NCI-H510A (cell line): ENCODE data around the gene FBLIM1.

Source experiments
- DNase-seq: peaks from one replicate; lab custom pipeline; 2025; lab: John Stamatoyannopoulos, UW

FBLIM1 gene

DNA sequence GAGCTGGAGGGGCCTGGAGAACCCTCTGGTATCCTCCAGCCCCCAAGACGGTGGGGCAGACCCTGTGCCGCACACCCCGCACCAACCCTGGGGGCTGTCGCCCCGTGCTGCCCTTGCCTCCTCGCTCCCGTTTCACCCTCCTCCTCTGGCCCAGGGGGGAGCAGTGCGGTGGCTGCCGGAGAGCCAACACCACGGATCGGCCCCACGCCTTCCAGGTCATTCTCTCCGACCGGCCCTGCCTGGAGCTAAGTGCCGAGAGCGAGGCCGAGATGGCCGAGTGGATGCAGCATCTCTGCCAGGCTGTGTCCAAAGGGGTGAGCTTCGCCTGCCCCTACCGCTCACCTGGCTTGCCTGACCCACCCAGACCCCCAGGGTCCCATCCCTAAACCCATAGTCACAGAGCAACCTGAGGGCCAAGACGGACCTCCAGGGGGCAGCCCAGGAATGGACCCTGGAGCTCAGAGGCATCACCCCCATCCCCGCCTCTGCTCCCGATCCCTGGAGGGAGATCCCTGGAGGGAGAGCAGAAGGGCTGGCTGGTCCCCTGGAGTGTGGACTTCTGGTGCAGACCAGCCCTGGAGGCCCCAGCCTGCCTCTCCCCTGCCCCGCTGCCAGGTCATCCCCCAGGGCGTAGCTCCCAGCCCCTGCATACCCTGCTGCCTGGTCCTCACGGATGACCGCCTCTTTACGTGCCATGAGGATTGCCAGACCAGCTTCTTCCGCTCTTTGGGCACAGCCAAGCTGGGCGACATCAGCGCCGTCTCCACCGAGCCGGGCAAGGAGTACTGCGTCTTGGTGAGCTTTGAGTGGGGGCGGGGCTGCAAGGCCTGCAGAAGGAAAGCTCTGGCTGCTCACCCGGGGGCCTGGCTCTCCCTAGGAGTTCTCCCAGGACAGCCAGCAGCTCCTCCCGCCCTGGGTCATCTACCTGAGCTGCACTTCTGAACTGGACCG lies 26.6 kb upstream of the FBLIM1 start:
- no peak for DNase-seq

DNA sequence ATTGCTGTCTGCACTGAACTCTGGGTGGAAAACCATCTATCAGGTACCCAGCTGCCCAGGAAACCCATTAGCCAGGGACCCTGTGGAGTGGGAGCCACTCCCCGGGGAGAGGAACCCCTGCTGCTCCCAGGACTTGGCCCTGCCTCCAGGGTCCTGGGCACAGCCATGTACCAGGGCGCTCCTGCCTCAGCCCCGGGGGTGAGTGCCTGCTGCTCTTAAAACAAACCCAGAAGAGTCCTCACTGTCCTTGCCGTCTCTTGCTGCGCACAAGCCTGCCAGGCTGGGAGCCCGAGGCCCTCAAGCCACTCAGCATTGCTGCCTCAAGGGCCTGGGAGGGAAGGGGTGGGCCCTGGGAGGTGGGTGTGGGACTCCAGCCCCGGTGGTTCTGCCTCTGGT lies 25.9 kb upstream of the FBLIM1 start:
- DNase-seq, result no peak

DNA sequence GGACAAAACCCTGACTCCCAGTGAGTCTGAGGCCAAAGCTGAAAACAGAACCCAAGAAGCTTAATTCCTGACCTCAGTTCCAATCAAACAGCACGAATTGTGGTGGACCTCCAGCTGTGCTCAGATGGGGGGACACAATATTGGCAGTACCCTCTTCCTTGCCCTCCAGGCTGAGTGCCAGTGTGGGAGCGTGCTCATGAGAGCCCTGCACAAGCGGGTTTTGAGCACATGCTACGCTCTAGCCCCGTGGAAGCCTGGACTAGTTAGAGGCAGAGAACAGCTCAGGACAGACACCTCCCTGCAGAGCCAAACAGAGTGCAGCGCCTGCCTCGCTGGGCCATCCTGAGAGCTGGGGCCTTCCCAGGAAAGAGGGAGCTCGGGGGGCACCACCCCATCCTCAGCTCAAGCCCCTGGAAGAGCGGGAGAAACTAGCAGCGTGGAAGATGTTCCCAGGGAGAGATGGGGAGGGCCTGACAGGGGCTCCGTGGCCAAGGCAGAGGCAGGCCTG lies 25.3 kb upstream of the FBLIM1 start:
- DNase-seq, result no peak

DNA sequence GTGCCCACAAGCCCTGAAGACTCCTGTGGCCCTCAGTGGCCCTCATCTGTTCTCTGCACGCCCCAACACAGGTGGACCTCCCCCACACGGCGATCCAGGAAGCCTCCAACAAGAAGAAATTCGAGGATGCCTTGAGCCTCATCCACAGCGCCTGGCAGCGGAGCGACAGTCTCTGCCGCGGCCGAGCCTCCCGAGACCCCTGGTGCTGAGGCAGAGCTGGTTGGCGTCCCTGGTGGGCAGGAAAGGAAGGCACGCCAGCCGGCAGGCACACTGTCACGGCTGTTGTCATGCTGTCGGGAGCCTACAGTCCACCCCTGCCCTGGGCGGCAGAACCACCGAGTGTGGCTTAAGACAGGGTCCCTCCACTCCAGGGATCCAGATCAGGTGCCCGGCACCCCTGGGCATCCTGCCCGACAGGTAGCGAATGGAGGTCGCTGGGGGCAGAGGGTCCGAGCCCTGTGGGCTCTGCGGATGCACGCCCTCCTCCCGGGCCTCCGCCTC lies 24.8 kb upstream of the FBLIM1 start:
- no peak for DNase-seq

DNA sequence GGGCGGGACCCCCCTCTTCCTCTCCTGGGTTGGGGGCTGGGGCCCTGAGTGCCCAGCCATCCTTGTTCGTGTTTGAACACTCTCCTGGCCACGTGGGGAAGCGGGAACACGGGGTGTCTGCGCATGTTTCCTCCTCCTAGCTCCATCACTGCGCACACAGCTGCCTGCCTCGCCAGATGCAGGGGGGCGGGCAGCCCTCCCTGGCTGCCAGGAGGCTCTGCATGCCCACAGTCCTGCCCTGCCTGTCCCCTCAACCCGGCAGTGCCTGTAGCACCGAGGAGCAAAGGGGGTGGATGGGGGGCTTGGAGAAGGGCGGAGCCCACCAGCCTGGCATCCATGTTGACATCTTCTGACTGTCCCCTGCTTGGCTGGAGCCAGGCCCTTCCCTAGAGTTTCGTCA lies 24.3 kb upstream of the FBLIM1 start:
- no peak for DNase-seq

DNA sequence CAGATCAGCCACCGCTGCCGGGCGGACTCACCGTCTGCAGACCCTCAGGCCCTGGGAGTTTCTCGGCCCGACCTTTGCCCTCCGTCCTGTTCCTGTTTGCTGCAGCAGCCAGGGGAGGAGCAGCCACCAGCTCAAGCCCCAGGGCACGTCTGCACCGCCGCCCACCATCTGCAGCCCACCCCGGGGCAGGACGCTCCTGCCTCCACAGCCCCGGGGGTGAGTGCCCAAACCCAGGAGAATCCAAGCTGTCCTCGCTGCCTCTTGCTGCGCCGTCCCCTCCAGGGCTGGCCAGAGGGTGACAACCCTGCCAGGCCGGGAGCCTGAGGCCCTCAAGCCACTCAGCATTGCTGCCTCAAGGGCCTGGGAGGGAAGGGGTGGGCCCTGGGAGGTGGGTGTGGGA lies 23.7 kb upstream of the FBLIM1 start:
- no peak for DNase-seq

DNA sequence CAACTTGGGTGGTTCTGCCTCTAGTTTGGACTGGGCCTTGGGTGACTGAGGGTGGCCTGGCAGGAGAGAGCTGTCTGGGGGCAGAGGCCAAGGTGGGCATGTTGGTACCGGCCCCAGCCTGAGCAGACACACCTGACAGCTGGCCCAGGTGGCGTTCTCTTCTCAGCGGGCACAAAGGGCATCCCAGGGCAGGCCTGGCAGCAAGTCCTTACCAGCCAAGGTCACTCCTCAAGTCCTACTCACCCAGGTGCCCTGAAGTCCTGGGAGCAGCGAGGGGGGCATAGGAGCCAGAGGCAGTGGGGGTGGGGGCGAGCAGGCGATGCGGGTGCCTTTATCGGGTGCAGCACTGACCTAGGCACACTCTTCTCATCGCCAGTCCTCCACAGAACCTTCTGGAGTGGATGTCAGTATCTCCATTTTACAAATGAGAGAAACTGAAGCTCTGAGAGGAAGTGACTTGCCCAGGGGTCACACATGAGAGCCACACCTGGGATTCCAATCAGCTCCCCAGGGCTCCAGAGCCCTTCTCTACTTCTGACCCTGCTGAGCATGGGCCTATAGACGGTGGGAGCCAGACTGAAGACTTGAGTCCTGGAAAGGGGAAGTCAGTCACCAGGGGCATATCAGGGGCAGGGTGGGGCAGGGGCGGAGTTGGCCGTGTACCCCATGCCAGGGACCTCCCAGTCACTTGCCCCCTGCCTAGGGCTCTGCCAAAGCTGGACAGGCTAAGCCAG lies 23.1 kb upstream of the FBLIM1 start:
- no peak for DNase-seq

DNA sequence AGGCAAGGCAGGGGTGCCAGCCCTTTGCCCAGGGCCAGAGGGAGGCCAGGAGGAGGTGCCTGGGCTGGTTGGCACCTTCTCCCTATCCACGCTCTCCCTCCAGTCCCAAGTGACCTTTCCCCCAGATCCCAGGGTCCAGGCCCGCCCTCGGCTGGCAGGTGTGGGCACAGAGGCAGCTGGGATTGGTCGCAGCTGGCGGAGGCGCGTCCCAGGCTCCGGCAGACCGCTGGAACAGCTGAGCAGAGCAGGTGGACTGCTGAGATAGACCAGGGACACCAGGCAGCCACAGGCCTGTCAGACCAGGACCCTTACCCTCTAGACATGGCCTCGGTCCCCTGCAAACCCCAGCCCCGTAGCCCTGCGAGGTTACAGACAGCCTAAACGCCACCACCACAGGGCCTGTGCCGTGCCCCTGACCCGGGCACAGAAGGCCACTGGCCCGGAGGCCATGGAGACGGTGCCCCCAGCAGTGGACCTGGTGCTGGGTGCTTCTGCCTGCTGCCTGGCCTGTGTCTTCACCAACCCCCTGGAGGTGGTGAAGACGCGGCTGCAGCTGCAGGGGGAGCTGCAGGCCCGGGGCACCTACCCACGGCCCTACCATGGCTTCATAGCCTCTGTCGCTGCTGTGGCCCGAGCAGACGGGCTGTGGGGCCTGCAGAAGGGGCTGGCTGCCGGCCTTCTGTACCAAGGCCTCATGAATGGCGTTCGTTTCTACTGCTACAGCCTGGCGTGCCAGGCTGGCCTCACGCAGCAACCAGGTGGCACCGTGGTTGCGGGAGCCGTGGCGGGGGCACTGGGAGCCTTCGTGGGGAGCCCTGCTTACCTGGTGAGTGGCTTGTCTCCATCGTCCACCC lies 22.3 kb upstream of the FBLIM1 start, which contains the start of gene SLC25A34:
TSS of gene SLC25A34 (plus strand) at position 221 of the 854 bp plus-strand sequence. CDS start at position 449, 228 bp downstream.
- DNase-seq, result peak; percentile 97

DNA sequence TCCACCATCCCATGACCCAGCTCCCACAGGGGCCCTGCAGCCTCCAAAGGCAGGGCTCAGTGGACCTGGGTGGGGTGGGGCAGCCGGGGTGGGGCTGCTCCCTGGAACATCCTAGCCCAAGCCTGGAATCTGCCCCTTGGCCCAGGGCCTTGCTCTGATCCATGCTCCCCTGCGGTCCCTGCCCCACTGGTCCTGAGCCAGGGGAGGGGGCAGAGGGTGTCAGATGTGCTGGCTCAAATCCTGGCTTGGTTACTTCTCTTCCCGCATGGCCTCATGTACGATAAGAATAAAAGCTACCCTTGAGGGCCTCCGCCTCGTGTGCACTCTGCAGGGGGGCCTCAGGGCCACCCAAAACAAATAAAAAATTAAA lies 21.7 kb upstream of the FBLIM1 start:
- DNase-seq, result no peak

DNA sequence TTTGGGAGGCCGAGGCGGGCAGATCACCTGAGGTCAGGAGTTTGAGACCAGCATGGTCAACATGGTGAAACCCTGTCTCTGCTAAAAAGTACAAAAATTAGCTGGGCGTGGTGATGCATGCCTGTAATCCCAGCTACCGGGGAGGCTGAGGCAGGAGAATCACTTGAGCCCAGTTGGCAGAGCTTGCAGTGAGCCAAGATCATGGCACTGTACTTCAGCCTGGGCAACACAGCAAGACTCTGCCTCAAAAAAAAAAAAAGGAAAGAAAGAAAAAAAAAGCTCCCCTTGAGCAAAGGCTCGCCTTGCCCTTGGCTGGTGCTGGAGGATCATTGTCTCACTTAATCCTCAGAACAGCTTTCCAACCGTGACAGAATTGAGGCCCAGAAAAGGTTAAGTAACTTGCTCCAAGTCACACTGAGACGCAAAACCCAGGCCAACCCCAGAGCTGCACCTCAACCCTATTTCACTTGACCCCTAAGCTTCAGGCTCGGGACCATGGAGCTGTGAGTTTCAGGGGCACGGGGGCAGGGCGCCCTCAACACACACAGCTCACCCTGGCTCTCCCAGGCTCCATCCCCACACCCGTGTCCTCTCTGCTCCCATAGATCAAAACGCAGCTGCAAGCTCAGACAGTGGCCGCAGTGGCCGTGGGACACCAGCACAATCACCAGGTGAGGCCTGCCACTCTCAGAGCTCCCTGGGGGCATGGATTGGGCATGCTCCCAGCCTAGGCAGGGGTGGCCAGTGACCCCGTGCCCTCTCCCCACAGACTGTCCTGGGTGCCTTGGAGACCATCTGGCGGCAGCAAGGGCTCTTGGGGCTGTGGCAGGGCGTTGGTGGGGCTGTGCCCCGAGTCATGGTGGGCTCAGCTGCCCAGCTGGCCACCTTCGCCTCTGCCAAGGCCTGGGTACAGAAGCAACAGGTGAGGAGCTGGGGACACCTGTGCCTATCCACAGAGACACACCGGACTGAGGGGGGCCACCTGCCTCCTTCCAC lies 21.0 kb upstream of the FBLIM1 start:
- DNase-seq, result no peak

DNA sequence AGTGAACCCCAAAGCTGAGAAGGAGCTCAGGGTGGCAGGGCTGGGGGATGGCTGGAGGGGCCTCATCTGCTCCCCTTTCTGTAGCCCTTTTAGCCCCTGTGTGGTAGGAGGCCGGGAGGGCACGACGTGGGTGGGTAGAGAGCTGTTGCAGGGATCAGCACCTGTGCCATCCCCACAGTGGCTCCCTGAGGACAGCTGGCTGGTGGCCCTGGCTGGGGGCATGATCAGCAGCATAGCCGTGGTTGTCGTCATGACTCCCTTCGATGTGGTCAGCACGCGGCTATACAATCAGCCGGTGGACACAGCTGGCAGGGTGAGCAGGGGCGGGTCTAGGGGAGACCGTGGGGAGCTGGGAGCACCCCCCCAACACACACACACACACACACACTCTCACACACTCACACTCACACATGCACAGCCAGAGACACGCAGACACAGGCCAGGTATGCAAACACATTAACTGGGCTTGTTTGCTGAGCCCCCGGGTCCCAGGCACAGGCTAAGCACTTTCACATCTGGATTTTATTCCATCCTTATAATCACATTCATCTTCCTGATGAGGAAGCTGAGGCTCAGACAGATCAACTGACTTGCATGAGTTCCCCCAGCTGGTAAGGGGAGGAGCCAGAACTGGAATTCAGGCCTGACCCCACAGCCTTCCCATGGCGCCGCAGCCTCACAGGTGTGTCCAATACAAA lies 20.0 kb upstream of the FBLIM1 start:
- DNase-seq, result no peak

DNA sequence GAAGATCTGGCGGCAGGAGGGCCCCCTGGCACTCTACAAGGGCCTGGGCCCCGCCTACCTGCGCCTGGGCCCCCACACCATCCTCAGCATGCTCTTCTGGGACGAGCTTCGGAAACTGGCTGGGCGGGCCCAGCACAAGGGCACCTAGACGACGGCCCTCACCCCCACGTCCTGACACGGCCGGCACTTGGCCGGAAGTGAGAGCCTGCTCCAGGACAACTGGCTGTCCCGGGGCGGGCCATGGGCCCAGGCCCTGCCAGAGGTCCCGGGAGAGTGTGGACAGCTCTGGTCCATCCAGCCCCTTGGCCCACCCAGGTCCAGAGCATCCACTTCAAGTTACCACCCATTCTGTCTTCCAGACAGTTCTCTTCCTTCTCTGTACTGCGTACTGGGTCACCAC lies 19.3 kb upstream of the FBLIM1 start:
- DNase-seq, result no peak

DNA sequence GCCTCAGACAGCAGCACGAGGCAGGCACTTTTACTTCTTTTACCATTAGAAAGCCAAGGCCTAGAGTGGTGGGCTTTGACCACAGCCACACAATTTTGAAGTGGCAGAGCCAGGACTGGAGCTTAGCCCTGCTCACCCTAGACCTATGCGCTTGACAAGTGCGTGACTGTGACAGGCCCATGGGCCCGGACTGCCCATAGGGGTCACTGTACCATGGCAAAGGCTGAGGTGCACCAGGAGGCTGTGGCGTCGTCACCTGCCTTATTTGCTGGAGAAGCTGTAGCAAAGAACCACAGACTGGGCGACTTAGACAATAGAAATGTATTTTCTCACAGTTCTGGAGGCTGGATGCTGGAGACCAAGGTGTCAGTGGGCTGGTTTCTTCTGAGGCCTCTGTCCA lies 18.9 kb upstream of the FBLIM1 start:
- no peak for DNase-seq

DNA sequence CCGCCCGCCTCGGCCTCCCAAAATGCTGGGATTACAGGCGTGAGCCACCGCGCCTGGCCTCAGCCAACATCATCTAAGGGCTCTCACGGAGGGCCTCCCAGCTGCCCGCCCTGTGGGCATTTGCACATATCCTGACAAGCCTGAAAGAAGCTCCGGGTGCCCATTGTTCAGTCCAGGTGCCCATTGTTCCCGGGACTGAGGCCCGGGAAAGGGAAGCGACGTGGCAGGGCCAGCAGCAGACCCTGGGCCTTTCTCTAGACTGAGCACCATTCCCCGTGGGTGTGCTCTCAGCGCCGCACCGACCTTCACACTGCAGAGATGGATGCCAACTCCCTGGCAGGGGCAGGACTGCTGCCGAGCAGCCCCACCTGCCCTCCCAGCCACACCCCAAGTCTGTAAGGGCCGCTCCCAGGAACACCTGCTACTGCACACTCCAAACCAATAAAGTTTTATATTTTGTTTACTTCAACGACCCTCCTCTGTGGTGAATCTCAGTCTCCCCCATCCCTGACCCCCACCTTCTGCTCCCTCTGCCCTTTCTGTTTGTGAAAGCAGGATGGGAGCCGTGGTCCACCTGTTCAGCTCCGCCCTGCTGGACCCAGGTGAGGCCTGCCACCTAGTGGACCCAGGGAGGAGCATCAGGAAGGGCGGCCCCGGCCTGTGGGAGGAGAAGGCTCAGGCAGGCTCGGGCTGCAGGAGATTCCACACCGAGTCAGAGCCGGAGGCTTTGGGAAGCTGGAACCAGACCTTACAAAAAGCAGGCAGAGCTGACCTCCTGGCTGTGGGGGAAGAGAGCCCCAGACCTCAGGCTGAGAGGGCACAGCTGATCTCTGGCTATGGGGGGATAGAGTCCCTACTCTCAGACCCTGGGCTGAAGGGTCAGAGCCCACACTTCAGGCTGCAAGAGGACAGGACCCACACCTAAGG lies 17.4 kb upstream of the FBLIM1 start:
- DNase-seq, result peak; percentile 95

DNA sequence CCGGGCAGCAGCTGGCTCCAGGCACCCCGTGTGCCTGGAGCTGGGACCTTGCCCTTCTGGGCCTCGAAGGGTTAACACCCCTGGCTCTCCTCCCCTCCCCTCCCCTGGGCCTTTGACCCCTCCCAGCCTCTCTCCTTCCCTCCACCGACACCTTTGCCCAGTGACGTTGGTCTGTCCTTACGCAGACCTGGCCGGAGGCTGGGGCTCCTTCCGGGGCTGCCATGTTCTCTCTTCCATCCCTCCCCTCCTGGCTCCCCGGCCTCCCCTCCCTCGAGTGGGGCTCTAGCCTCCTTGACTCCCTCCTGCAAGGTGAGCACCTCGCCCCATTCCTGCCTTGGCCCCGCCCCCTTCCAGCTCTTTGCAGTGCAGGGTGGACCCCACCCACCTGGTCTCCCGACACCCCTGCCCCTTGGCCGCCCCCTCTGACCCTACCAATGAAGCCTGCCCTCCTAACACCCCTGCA lies 16.2 kb upstream of the FBLIM1 start, which contains the start of gene TMEM82:
TSS of gene TMEM82 (plus strand) at position 161 of the 463 bp plus-strand sequence. CDS start at position 222, 61 bp downstream.
- no peak for DNase-seq

DNA sequence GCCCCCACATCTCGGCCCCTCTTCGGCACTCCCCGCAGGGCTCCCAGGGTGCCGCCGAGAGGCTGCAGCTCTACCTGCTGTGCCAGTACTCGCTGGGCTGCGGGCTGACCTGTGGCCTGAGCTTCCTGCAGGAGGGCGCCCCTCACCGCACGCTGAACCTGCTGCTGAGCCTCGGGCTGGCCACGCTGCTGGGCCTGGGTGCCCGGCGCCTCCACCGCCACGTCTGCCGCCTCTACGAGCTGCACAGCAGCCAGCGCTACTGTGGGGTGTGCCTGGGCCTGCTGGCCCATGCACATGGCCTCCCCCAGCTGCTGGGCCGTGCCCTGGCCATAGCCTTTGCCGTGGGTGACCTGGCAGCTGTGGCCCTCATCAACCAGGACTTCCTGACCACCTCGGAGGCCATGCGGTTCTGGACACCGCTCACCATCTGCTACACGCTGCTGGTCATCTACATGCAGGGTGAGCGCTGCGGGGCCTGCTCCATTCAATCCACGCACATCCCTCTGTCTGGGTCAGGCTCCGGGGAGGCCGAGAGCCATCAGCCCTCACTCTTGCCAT lies 14.4 kb upstream of the FBLIM1 start:
- DNase-seq, result no peak

DNA sequence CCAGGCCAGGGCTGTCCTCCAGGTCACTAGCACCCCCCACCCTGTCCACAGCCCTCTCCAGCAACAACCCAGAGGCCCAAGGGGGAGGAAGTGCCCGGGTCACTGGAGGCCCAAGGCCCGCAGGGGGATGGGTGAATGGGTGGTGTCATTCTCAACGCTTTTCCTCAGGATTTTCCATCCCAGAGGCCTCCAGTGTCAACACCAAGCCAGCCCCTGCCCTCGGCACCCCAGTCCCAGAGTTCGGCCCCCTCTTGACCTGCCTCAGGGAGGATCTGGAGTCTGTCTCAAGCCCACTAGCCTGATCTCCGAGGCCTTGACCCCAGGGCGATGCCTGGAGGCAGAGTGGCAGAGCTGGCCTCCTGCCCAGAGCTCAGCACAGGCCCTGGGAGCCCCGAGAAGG lies 11.2 kb upstream of the FBLIM1 start:
- DNase-seq, result no peak

DNA sequence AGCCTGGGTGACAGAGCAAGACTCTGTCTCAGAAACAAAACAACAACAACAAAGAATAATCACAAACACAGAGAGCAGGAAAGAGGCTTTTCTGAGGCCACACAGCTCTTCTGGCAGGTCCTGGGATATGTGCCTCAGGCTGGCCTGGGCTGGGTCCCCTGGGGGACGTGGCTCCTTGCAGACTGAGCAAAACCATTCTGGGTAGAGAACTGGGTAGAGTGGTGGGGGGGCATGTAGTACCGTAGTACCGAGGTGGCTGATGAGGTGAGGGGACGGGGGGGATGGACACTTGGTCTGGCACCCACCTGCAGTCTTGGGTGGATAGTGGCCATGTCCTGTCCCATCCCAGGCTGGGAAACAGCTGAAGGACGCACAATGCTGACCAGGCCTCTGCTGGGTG lies 10.3 kb upstream of the FBLIM1 start:
- no peak for DNase-seq
